Heart left ventricle (tissue), 13 donors: ENCODE measurements around the gene CELF2.

Experiments used
- POLR2A ChIP-seq, 2 donors: fragments of 450-650 bp; IDR thresholded peaks; one replicate each; pipeline ENCODE4 v1.6.1; 2017; ENCODE audit warnings: antibody characterized with exemption in 2 of 2, mild to moderate bottlenecking in 2 of 2, moderate library complexity in 2 of 2
- TF ChIP-seq, protein P1 (sequence below), 12 donors: fragments of 200-600 bp; sonication (generic) in 4 of 12; IDR thresholded peaks; one replicate each; pipeline versions ENCODE4 v1.5.0 to v1.8.0; 2018 to 2022; ENCODE audit warnings: antibody characterized with exemption in 12 of 12, mild to moderate bottlenecking in 5 of 12
- donor health status: ischemic (EF 13 %, LVEDD 7.1; RV severe dilation, severe dysfunction).
- donor health status: DM: no; HTN: yes; CAD: no.
- donor health status: DM: no; HTN: no; CAD: no.
- donor health status: ischemic (EF 25% LVEDD 6.9; RV normal size, moderate dysfunction).
- donor health status: ischemic (EF 25% LVEDD 5.7; RV mildly dilated, moderate dysfunction).
- donor health status: ischemic (EF 35%, LVEDD 5.7; RV mildly dilated, moderate dysfunction).
- donor health status: nonischemic (EF 11% LVEDD 7.7; RV severe dilation, severe dysfunction).
- donor health status: DM: yes; HTN: yes; CAD: no.
- donor health status: PGD.
- donor health status: ischemic (EF 29% LVEDD 5.4; RV normal size, mild dysfunction).
- donor health status: nonischemic (EF 23%, LVEDD 6.1; RV moderate dilation, normal function).

- TF ChIP-seq, protein P1, sequence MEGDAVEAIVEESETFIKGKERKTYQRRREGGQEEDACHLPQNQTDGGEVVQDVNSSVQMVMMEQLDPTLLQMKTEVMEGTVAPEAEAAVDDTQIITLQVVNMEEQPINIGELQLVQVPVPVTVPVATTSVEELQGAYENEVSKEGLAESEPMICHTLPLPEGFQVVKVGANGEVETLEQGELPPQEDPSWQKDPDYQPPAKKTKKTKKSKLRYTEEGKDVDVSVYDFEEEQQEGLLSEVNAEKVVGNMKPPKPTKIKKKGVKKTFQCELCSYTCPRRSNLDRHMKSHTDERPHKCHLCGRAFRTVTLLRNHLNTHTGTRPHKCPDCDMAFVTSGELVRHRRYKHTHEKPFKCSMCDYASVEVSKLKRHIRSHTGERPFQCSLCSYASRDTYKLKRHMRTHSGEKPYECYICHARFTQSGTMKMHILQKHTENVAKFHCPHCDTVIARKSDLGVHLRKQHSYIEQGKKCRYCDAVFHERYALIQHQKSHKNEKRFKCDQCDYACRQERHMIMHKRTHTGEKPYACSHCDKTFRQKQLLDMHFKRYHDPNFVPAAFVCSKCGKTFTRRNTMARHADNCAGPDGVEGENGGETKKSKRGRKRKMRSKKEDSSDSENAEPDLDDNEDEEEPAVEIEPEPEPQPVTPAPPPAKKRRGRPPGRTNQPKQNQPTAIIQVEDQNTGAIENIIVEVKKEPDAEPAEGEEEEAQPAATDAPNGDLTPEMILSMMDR (IDR thresholded peaks at IDR 0.05) = no peak
- no peak for TF ChIP-seq POLR2A (IDR thresholded peaks at IDR 0.05)
These were observed 359.6 kb downstream of the CELF2 start for GRCh38 chr10:11377267-11377666.
